RWPE2 (cell line): ENCODE measurements around the gene SHROOM3.

Experiments
- ATAC-seq: fragments of 200-7000 bp; cut with Tn5 transposase; 3 replicates; pipeline ENCODE4 v1.9.1; 2021; ENCODE audit warnings: low read depth
- DNase-seq: peaks from one replicate; pipeline ENCODE4 v3.0.0-alpha.2; 2020; ENCODE audit warnings: low spot score
- H3K27ac ChIP-seq: fragments of 450-650 bp; 2 replicates; pipeline ENCODE4 v1.5.1; 2017; ENCODE audit warnings: mild to moderate bottlenecking; ENCODE audit not compliant: poor library complexity, severe bottlenecking
- H3K27me3 ChIP-seq: fragments of 250-450 bp; sonication (Bioruptor Pico); 2 replicates; pipeline ENCODE4 v1.5.1; 2021; ENCODE audit warnings: mild to moderate bottlenecking, moderate library complexity; ENCODE audit not compliant: insufficient read depth, poor library complexity, severe bottlenecking
- H3K36me3 ChIP-seq: fragments of 250-450 bp; sonication (Bioruptor Pico); 2 replicates; pipeline ENCODE4 v1.5.1; 2020; ENCODE audit warnings: low read depth, mild to moderate bottlenecking, moderate library complexity
- H3K4me1 ChIP-seq: fragments of 250-450 bp; sonication (Bioruptor Pico); 2 replicates; pipeline ENCODE4 v1.5.1; 2021; ENCODE audit warnings: mild to moderate bottlenecking, moderate library complexity; ENCODE audit not compliant: insufficient read depth, poor library complexity, severe bottlenecking
- H3K4me3 ChIP-seq: fragments of 250-450 bp; sonication (Bioruptor Pico); 2 replicates; pipeline ENCODE4 v1.5.1; 2021; ENCODE audit warnings: mild to moderate bottlenecking, moderate library complexity; ENCODE audit not compliant: severe bottlenecking
- H3K9me3 ChIP-seq: fragments of 250-450 bp; sonication (Bioruptor Pico); 2 replicates; pipeline ENCODE4 v1.5.1; 2021; ENCODE audit warnings: mild to moderate bottlenecking, moderate library complexity; ENCODE audit not compliant: severe bottlenecking
- TF ChIP-seq, protein P1 (sequence below): fragments of 450-650 bp; IDR thresholded peaks from one replicate; pipeline ENCODE4 v1.5.1; 2017; ENCODE audit warnings: mild to moderate bottlenecking, moderate library complexity; ENCODE audit not compliant: poor library complexity, severe bottlenecking

Gene SHROOM3

DNA sequence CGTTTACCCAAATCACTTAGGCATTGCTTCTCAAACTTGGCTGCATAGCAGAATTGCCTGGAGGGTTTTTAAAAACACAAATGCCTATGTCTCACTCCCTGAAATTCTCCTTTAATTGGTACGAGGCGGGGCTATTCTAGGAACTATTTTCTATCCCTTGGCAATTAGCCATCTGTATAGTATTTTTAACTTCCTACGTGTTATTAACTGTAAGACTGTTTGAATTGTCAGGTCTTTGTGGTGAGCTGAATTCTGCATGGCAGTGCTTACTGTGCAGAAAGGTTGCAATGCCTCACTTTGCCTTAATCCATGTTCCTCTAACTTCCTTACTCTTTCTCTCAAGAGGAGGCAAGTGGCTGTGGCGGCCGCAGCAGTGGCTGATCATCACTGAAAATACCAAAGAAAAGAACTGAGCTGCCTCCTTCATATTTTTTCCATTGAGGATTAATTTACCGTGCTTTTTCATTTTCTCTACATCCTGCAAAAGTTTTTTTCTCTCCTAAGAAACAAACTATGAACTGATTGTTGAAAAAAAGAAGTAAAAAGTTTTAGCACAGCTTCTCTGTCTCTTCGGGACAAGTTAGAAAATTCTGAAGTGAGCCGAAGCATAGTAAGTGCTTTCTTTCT lies at the start of gene SHROOM3:
TSS of gene SHROOM3 (plus strand) at position 329 of the 627 bp plus-strand sequence. CDS start 824 bp downstream, outside the sequence.
- Histone ChIP-seq H3K27me3 (no peaks in the 10 kb centered on the region), H3K4me1 (peaks cover 3% of the 10 kb centered on the region), H3K27ac (no peak within 1 kb of the TSS), H3K36me3 (no peaks in the 10 kb centered on the region), H3K4me3 (no peak within 1 kb of the TSS), H3K9me3 (no peaks in the 10 kb centered on the region)
- TF ChIP-seq, protein P1, sequence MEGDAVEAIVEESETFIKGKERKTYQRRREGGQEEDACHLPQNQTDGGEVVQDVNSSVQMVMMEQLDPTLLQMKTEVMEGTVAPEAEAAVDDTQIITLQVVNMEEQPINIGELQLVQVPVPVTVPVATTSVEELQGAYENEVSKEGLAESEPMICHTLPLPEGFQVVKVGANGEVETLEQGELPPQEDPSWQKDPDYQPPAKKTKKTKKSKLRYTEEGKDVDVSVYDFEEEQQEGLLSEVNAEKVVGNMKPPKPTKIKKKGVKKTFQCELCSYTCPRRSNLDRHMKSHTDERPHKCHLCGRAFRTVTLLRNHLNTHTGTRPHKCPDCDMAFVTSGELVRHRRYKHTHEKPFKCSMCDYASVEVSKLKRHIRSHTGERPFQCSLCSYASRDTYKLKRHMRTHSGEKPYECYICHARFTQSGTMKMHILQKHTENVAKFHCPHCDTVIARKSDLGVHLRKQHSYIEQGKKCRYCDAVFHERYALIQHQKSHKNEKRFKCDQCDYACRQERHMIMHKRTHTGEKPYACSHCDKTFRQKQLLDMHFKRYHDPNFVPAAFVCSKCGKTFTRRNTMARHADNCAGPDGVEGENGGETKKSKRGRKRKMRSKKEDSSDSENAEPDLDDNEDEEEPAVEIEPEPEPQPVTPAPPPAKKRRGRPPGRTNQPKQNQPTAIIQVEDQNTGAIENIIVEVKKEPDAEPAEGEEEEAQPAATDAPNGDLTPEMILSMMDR: no peak
- no peak for DNase-seq
- ATAC-seq: peak; percentile 40

DNA sequence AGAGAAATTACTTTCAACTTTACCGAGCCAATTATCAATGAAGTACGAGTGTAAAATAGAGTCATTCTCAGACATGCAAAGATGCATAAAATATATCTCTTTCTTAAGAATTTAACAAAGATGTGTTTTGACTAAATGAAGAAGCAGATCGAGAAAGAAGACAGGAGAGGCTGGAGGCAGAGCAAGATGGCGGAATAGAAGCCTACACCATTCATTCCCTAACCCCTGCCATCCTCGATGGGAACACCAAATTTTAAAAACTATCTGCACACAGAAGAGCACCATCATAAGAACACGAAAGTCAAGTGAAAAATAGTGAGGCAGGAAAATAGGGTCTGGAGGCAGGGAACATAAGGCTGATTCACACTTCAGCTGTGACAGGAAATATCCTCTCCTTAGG lies 49.1 kb upstream of the SHROOM3 start:
- DNase-seq (no peak), ATAC-seq (no peak)
- H3K9me3 ChIP-seq: peaks cover 3% of the 10 kb centered on the region
- H3K27ac ChIP-seq: no peak overlapping the region
- TF ChIP-seq, protein P1: no peak
- no peaks in the 10 kb centered on the region for H3K36me3 ChIP-seq
- H3K27me3 ChIP-seq: no peaks in the 10 kb centered on the region
- peaks cover 13% of the 10 kb centered on the region for H3K4me1 ChIP-seq
- no peak overlapping the region for H3K4me3 ChIP-seq

DNA sequence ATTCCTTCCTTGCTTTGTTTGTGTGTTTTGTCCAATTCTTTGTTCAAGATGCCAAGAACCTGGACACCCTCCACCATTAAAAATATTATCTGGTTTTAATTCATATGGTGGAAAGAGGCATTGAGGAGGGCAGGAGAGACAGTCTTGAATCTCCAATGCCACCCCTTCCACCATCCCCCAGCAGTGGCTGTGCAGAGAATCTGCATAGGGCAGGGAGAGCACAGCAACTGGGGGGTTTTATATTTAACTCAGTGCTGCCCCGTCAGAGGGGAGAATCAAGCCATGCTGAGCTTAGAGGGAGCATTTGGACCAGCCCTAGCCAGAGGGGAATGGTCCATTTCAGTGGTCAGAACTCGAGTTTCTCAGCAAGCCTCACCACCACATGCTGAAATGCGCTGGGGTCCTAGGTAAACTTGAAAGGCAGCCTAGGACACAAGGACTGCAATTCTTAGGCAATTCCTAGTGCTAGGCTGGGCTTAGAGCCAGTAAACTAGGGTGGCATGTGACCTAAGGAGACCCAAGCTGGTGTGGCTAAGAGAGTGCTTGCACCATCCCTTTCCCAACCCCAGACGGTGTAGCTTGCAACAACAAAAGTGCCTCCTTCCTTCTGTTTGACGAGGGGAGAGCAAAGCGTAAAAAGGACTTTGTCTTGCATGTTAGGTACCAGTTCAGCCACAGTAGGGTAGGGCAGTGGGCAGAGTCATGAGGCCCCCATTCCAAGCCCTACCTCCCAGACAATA lies 48.3 kb upstream of the SHROOM3 start:
- Histone ChIP-seq H3K27ac (no peak overlapping the region), H3K4me3 (no peak overlapping the region), H3K4me1 (peaks cover 13% of the 10 kb centered on the region), H3K27me3 (no peaks in the 10 kb centered on the region), H3K36me3 (no peaks in the 10 kb centered on the region), H3K9me3 (peaks cover 3% of the 10 kb centered on the region)
- ATAC-seq (no peak), DNase-seq (no peak)
- TF ChIP-seq, protein P1: no peak

DNA sequence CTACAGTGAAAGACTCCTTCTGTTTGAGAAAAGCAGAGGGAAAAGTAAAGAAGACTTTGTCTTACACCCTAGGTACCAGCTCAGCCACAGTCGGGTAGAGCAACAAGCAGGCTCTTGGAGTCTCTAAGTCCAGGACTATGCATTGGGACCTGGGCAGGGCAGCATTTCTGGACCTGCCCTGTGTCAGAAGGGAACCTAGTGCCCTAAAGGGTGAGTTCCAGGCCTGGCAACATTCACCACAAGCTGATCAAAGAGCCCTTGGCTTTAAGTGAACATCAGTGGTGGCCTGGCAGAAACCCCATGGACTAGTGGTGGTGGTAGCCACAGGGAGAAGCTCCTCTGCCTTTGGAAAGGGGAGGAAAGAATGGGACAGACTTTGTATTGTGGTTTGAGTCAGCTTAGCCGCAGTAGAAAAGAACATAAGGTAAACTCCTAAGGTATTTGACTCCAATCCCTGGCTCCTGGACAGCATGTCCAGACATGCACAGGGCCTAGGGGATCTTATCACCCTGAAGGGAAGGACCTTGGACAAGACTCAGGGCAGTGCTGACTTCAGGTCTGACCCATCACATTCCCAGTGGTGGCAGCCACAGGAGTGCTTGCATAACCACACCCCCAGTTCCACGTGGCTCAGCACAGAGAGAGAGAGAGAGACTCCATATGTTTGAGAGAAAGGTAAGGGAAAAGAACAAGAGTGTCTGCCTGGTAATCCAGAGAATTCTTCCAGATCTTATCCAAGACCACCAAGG lies 46.7 kb upstream of the SHROOM3 start:
- DNase-seq (peak; percentile 88), ATAC-seq (peak; percentile 99)
- TF ChIP-seq, protein P1: no peak
- Histone ChIP-seq H3K4me3 (no peak overlapping the region), H3K36me3 (no peaks in the 10 kb centered on the region), H3K9me3 (peaks cover 5% of the 10 kb centered on the region), H3K4me1 (peaks cover 13% of the 10 kb centered on the region), H3K27ac (peak overlapping the region; percentile 41), H3K27me3 (no peaks in the 10 kb centered on the region)
